HG03520 (cell line): ENCODE data around the gene CYTH1.

Experiments
- ATAC-seq: cut with Tn5 transposase; IDR thresholded peaks from one replicate; pipeline ENCODE4 v1.9.1; 2021; ENCODE audit warnings: mild to moderate bottlenecking, moderate library complexity; ENCODE audit not compliant: unreplicated experiment

The CYTH1 gene

GRCh38 chr17:78659546-78659945, 122.5 kb downstream of the CYTH1 start:
- no peak for ATAC-seq

- ATAC-seq: no peak
These were observed 123.7 kb downstream of the CYTH1 start for GRCh38 chr17:78658281-78658785.

DNA sequence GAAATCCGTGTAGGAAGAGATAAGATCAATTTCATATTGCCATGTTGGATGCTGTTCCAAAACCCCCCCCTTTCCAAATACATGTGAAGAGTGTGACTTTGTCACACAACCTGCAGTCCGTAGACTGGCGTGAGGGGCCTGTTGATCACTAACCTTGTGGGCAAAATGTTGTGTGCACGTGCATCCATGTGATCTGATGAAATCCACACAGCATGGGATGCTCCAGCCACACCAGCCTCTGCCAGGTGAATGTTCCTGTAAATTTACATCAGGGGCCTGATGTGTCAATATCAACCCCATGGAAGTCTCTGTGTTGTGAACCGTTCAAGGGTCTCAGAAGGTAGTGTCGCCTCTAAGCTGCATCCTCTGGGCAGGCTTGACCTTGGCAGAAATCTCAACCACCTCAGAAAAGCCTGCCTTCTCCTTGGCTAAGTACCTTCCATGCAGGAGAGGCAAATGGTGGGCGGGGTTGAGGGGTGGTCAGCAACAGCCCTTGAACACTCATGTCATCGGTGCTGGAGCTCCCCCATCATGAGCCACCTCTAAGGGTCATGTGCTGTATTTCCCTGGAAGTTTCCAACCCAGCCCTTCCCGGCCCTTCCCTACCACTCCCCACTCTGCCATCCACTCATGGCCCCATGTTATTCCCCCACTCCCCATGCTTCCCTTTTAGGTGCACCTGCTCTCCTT, 126.7 kb downstream of the CYTH1 start:
- ATAC-seq: no peak

DNA sequence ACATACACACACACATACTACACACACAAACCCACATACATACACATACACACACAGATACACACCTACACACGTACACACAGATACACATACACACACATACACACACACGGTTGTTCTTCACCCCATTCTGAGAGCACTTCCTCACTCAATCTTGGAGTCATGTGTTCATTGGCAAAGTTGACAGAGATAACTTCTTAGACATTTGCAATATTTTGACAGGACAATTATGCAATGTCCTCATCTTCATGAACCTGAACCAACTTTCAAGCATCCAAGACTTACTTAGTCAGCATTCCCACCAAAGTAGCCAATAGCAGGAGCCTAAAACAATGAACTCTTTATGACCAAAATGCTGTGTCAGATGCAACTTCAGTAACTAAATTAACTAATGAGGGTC, 127.7 kb downstream of the CYTH1 start:
- no peak for ATAC-seq

DNA sequence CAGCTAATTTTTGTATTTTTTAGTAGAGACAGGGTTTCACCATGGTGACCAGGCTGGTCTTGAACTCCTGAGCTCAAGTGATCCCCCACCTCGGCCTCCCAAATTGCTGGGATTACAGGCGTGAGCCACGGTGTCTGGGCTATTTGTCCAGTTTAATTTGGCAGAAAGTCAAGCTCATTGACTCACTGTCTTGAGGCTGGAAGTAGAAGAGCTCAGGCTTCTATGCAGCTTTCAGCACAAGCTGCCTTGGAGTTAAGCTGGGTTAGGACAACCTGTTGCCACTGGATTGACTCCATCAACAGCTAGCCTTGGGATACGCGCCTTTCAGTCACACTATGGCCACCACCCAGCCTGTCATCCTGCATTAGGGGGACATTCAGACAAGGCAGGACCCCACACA, 128.7 kb downstream of the CYTH1 start:
- ATAC-seq: no peak

- no peak for ATAC-seq
These were observed 129.2 kb downstream of the CYTH1 start for GRCh38 chr17:78652913-78653312.

- ATAC-seq: no peak
These were observed 130.0 kb downstream of the CYTH1 start for GRCh38 chr17:78652024-78652423.

DNA sequence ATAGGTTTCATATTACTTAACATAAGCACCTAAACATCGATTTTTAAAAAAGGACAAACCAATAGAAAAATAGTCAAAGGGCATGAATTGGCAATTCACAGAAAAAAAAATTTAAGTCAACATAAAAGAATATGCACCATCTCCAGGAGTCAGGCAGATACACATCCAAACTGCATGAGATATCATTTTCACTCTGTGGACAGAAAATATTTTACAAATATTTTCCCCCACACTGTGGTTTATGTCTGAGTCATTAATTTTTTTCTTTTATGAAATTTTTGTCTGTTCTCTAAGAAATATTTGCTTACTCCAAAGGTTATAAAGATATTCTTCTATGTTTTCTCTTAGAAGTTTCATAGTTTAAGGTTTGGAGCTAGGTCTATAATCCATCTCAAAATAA, 130.5 kb downstream of the CYTH1 start:
- no peak for ATAC-seq

GRCh38 chr17:78650093-78650715, 131.9 kb downstream of the CYTH1 start:
- ATAC-seq: no peak

DNA sequence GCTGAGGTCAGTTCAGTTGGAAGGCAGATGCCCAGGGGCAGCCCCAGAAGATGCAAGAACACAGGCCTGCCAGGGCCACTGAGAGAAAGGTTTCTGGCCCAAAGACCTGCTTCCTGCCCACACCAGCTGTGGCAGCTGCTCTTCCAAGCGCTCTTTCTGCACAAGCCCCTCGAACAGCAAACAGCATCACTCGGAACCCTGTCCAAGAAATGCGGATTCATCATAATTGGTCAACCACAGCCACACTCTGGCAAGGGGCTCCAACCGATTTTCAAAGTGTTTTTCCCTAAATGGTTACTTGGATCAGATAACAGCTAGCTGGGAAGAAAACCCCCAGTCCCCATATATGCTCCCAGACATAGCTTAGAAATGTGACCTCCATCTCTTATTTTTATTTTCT, 133.8 kb downstream of the CYTH1 start:
- no peak for ATAC-seq

DNA sequence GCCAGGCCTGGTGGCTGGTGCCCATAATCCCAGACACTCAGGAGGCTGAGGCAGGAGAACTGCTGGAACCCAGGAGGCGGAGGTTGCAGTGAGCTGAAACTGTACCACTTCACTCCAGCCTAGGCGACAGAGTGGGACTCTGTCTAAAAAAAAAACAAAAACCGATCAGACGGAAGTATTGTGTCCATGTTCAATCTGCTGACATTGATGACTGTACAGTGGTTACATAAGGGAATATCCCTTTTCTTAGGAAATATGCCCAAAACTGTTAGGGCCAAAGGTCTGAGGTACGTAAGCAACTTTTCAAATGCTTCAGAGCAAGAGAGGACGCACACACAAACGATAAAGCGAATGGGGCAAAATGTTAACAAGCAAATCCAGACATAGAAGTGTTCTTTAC, 135.0 kb downstream of the CYTH1 start:
- ATAC-seq: no peak

- ATAC-seq: no peak
These were observed 136.4 kb downstream of the CYTH1 start for GRCh38 chr17:78645421-78646295.

DNA sequence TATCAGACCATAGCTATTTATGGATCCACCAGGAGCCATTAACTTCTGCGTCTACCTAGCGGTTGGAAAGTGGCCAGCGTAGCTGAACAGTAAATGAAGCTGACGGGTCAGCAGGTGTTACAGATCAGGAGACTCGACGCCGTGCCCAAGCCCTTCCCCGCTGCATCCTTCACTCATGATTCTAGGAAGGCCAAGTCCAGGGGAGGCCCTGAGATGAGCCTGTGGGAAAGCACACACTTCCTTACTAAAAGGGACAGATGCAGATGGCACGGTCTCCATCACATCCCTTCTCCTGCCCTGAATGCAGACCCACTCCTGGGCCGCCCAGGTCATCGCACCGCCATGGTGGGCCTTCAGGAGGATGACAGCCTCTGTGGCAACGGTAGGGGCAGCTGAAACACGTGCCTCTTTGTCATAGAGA, 137.1 kb downstream of the CYTH1 start:
- no peak for ATAC-seq

DNA sequence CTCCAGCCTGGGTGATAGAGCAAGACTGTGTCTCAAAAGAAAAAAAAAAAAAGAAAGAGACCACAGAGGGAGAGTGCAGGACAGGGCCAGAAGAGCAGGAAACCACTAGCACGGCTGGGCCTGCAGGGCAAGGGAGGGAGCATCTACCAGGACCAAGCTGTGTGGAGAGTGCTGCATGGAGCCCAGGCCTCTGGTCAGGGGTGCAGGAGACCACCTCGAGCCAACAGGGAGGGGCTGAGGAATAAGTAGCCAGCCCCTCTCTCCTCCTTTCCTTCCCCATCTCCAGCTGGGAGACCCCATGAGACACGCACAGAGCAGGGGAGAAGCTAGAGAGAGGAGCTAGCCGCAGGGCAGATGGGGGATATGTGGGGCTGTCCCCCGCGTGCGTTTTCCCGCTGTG, 137.8 kb downstream of the CYTH1 start:
- no peak for ATAC-seq

DNA sequence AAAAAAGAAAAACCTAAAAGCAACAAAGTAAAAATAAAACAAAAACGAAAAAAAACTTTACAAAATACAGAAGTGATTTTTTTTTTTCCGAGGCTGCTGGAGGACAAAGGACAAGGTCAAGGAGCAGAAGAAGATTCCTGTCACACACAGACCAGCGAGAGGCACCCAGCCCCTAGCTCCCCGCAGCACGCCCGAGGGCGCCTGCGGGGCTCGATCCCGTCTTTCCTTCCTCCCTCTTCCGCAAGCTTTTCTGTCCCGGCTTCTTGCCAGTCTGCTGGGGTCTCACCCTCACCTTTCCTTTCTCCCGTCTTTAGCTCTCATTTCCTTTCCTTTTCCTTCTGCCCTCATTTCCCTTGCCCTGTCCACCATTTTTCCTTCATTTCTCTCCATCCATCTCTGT, 138.7 kb downstream of the CYTH1 start:
- ATAC-seq: no peak

DNA sequence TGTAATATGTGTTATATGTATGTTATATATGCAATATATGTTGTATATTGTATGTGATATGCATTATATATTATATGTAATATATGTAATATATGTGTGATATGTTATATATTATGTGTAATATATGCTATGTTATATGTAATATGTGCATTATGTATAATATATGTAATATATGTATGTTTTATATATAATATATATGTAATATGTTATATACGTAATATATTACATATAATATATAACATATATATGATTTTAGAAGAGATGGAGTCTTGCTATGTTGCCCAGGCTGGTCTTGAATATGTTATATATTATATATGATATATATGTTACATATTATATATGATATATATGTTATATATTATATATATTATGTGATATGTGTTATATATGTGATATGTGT, 139.4 kb downstream of the CYTH1 start:
- ATAC-seq: no peak

GRCh38 chr17:78641666-78642065, 140.4 kb downstream of the CYTH1 start:
- ATAC-seq: no peak

GRCh38 chr17:78641243-78641642, 140.8 kb downstream of the CYTH1 start:
- ATAC-seq: no peak

GRCh38 chr17:78640700-78641099, 141.4 kb downstream of the CYTH1 start:
- ATAC-seq: no peak

DNA sequence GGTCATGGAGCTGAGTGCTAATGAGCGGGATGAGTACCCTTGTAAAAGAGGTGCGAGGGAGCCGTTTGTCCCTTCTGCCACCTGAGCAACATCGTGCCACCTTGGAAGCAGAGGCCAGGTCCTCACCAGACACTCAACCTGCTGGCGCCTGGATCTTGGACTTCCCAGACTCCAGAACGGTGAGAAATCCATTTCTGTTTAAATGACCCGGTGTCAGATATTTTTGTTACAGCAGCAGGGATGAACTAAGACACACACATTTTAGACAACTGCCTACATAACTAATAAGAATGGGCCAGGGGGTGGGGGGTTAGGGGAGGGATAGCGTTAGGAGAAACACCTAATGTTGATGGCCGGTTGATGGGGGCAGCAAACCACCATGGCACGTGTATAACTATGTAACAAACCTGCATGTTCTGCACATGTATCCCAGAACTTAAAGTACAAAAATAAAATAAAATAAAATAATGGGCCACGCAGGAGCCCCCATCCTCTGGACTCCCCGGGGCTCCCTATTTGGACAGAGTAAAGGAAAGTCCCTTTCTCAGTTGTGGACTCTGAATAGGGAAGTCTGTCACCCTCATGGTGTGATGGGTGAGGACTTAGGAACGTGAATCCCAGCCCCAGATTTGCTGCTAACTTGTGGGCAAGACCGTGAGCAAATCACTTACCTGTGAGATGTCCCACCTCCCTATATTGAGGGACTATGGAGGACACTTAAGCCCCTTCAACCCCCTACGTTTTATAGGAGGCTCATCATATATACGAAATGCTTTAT, 144.2 kb downstream of the CYTH1 start:
- no peak for ATAC-seq

DNA sequence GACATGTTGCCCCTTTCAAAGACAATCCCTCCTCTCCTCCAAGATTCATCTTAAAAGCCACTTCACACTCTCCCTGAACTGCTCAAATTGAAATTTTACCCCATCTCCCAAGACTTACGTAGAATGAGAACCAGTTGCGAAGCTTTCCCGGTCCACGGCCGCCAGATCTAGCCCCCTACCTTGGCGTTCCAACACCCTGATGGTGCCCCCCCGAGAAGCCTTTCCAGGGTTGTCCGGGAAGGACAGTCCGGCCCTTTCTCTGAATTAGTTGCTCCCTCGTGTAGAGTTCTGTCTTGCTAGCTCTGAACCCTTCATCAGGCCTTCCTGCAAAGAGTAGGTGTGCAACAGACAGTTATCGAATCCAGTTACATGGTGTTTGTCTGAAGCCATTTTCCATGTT, 144.9 kb downstream of the CYTH1 start:
- ATAC-seq: no peak
